Activated naive CD4-positive, alpha-beta T cell treated with anti-CD3 and anti-CD28 coated beads, Interleukin-2, amount 10 ng/mL, durations not matched to agents 7 days and 5 days (primary cell): ENCODE measurements around the gene MEGF6.

Source experiments
- CTCF ChIA-PET: fragments of 350-600 bp; sonication (Branson Sonifier 250); formaldehyde crosslinking; loops from one replicate; lab custom pipeline; 2021; ENCODE audit warnings: antibody characterized with exemption; lab: Charles Lee
- DNase-seq: peaks from one replicate; pipeline ENCODE4 v3.0.0-alpha.2; 2020
- H3K27ac Mint-ChIP-seq: one replicate; pipeline ENCODE4 v1.8.0; 2021; ENCODE audit warnings: mild to moderate bottlenecking, moderate library complexity, mixed read lengths
- H3K27me3 Mint-ChIP-seq: one replicate; pipeline ENCODE4 v1.8.0; 2021; ENCODE audit warnings: mild to moderate bottlenecking, mixed read lengths
- H3K36me3 Mint-ChIP-seq: one replicate; pipeline ENCODE4 v1.8.0; 2021; ENCODE audit warnings: mixed read lengths
- H3K4me1 Mint-ChIP-seq: one replicate; pipeline ENCODE4 v1.8.0; 2021; ENCODE audit warnings: mixed read lengths
- H3K4me3 Mint-ChIP-seq: one replicate; pipeline ENCODE4 v1.8.0; 2021; ENCODE audit warnings: mild to moderate bottlenecking, moderate library complexity, mixed read lengths
- H3K9me3 Mint-ChIP-seq: one replicate; pipeline ENCODE4 v1.8.0; 2021; ENCODE audit warnings: mixed read lengths

MEGF6 gene

DNA sequence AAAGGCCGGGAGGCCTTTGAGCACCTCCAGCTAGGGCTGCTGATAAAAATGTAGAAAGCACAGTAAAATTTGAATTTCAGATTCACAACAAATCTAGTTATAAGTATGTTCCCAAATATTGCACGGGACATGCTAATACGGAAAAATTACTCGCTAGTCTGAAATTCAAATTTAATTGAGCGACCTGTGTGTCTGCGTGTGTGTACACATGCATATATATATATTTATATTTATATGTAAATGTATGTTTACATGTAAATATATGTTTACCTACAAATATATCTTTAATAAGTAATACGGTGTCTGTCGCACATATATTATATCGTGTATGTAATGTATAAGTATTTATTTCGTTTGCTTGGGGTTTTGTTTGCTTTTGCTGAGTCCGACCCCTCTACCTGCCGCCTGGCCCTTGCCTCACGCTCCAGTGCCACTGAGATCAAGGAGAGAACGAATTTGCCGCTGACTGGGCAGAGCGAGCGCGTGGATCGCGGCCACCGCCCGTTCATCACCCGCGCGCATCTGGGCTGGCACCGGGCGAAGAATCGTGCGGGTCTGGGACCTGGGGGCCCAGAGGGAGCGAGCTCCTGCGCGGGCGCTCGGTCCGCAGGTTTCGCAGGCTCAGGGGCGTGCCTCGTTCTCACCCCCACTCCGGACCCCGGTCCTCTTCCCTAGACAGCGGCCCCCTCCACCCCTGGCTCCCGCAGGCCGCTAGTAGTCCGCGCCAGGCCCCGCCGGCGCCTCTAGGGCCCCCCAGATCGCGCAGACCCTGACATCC is 39.1 kb upstream of the MEGF6 start:
- H3K27me3 Mint-ChIP-seq, result peaks cover 54% of the 10 kb centered on the region
- DNase-seq, result no peak
- peak overlapping the region; percentile 79 for H3K4me3 Mint-ChIP-seq
- H3K4me1 Mint-ChIP-seq, result peaks cover 28% of the 10 kb centered on the region
- CTCF ChIA-PET, result no interaction called here
- H3K27ac Mint-ChIP-seq, result no peak overlapping the region
- H3K9me3 Mint-ChIP-seq, result no peaks in the 10 kb centered on the region
- H3K36me3 Mint-ChIP-seq, result peaks cover 14% of the 10 kb centered on the region

GRCh38 chr1:3649342-3650247 is 38.3 kb upstream of the MEGF6 start, which contains the start of gene WRAP73:
WRAP73 (minus strand) TSS chr1:3650103; CDS start chr1:3649999, 104 bp downstream.
- peaks cover 28% of the 10 kb centered on the region for H3K4me1 Mint-ChIP-seq
- peaks cover 46% of the 10 kb centered on the region for H3K27me3 Mint-ChIP-seq
- DNase-seq, result peak; percentile 93
- CTCF ChIA-PET, result no interaction called here
- no peaks in the 10 kb centered on the region for H3K9me3 Mint-ChIP-seq
- H3K27ac Mint-ChIP-seq, result peak within 1 kb of the TSS; percentile 73
- H3K4me3 Mint-ChIP-seq, result peak within 1 kb of the TSS; percentile 79
- peaks cover 19% of the 10 kb centered on the region for H3K36me3 Mint-ChIP-seq

DNA sequence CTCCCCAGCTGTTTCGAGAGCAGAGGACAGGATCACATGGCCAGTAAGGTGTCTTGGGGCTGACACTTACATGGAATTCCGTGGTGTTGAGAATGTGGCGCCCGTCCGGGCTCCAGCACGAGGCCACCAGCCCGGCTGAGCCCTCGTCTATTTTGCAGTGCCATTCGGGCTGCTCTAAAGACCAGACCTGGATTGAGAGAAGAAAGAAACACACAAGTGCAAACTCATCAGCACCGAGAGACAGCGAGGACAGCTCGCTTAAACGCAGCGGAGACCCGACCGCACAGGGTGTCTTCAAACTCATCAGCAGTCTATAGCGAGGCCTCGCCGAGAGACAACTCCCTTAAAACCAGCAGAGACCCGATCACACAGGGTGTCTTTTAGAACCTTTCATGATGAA is 35.3 kb upstream of the MEGF6 start:
- H3K4me3 Mint-ChIP-seq, result no peak overlapping the region
- CTCF ChIA-PET, result no interaction called here
- peaks cover 26% of the 10 kb centered on the region for H3K36me3 Mint-ChIP-seq
- DNase-seq, result no peak
- H3K27me3 Mint-ChIP-seq, result peaks cover 18% of the 10 kb centered on the region
- H3K4me1 Mint-ChIP-seq, result peaks cover 28% of the 10 kb centered on the region
- H3K27ac Mint-ChIP-seq, result no peak overlapping the region
- no peaks in the 10 kb centered on the region for H3K9me3 Mint-ChIP-seq

DNA sequence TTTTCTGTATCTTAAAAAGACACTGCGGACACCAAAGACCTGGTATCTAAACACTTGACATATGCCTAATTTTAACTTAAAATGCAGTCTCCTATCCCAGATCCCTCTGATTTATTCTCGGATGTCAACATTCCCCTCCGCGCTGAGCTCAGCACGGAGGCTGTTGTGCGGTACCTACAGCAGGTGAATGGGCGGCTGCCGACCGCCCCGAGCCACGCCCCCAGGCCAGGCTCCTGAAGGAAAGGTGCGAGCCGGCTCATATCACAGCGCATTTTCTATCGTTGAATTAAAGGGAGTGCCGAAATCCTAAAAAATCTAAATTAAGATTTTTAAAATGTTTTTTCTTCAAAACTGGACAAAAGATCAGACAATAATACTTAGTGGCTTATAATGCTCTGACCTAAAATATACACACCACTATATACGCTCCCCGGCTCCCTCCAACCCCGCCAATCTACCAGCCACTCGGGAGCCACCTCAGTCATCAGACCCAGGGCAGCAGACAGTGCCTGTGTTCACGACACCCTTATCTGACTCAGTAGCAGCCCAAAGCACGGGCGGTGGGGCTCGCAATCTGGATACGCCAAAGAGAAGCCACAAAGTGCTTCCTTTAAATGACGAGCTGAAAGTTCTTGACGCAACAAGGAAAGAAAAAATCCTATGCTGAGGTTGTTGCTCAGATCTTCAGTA is 34.5 kb upstream of the MEGF6 start:
- H3K4me1 Mint-ChIP-seq, result peaks cover 24% of the 10 kb centered on the region
- CTCF ChIA-PET, result no interaction called here
- no peak overlapping the region for H3K4me3 Mint-ChIP-seq
- peaks cover 10% of the 10 kb centered on the region for H3K27me3 Mint-ChIP-seq
- DNase-seq, result no peak
- H3K36me3 Mint-ChIP-seq, result peaks cover 26% of the 10 kb centered on the region
- H3K27ac Mint-ChIP-seq, result no peak overlapping the region
- H3K9me3 Mint-ChIP-seq, result no peaks in the 10 kb centered on the region

DNA sequence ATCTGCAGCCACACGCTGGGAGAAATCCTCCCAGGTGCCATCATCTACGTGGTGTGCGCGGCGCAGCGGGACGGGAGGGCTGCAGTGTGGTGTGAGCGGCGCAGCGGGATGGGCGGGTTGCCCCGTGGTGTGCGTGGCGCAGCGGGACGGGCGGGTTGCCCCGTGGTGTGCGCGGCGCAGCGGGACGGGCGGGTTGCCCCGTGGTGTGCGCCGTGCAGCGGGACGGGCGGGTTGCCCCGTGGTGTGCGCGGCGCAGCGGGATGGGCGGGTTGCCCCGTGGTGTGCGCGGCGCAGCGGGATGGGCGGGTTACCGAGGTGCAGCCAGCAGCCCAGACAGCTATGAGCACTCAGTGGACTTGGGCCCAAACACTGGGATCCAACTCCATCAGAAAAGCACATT is 33.9 kb upstream of the MEGF6 start:
- H3K9me3 Mint-ChIP-seq, result no peaks in the 10 kb centered on the region
- no peak overlapping the region for H3K4me3 Mint-ChIP-seq
- H3K27ac Mint-ChIP-seq, result no peak overlapping the region
- H3K27me3 Mint-ChIP-seq, result peaks cover 5% of the 10 kb centered on the region
- H3K36me3 Mint-ChIP-seq, result peaks cover 26% of the 10 kb centered on the region
- no peak for DNase-seq
- CTCF ChIA-PET, result no interaction called here
- H3K4me1 Mint-ChIP-seq, result peaks cover 22% of the 10 kb centered on the region

- Mint-ChIP-seq H3K4me3 (no peak overlapping the region), H3K9me3 (no peaks in the 10 kb centered on the region), H3K27me3 (no peaks in the 10 kb centered on the region), H3K36me3 (peaks cover 26% of the 10 kb centered on the region), H3K27ac (no peak overlapping the region), H3K4me1 (peaks cover 18% of the 10 kb centered on the region)
- CTCF ChIA-PET, result no interaction called here
- DNase-seq, result no peak
Observed at GRCh38 chr1:3644273-3644672, 33.0 kb upstream of the MEGF6 start.

GRCh38 chr1:3642919-3643675 is 31.8 kb upstream of the MEGF6 start:
- peak; percentile 14 for DNase-seq
- CTCF ChIA-PET, result no interaction called here
- peaks cover 7% of the 10 kb centered on the region for H3K4me1 Mint-ChIP-seq
- H3K27me3 Mint-ChIP-seq, result no peaks in the 10 kb centered on the region
- no peaks in the 10 kb centered on the region for H3K9me3 Mint-ChIP-seq
- no peak overlapping the region for H3K4me3 Mint-ChIP-seq
- H3K27ac Mint-ChIP-seq, result no peak overlapping the region
- peaks cover 27% of the 10 kb centered on the region for H3K36me3 Mint-ChIP-seq

DNA sequence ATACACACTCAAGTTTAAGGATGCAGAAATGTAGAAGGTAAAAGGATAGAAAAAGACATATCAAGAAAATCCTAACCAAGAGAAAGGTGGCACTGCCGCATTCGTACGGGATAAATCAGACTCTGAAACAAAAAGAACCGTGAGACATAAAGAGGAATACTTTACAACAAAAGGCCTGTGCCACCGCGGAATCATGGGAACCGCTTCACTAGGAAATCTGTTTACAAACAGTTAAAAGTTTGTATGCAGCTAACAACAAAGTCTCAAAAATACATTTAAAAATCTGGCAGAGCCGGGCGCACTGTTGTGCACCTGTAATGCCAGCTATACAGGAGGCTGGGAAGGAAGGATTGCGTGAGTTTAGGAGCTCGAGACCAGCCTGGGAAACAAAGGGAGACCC is 30.5 kb upstream of the MEGF6 start:
- H3K4me1 Mint-ChIP-seq, result no peaks in the 10 kb centered on the region
- no peak overlapping the region for H3K27ac Mint-ChIP-seq
- H3K9me3 Mint-ChIP-seq, result no peaks in the 10 kb centered on the region
- H3K36me3 Mint-ChIP-seq, result peaks cover 24% of the 10 kb centered on the region
- no peaks in the 10 kb centered on the region for H3K27me3 Mint-ChIP-seq
- CTCF ChIA-PET, result interaction anchor here (1.6 kb wide), 1 partner anchor 151 kb away, joined by 3 read pairs; no protein-coding TSS in a partner anchor
- DNase-seq, result no peak
- H3K4me3 Mint-ChIP-seq, result no peak overlapping the region

- Mint-ChIP-seq H3K27me3 (no peaks in the 10 kb centered on the region), H3K36me3 (peaks cover 24% of the 10 kb centered on the region), H3K27ac (no peak overlapping the region), H3K4me1 (no peaks in the 10 kb centered on the region), H3K4me3 (no peak overlapping the region), H3K9me3 (no peaks in the 10 kb centered on the region)
- no peak for DNase-seq
- CTCF ChIA-PET, result interaction anchor here (1.6 kb wide), 1 partner anchor 151 kb away, joined by 3 read pairs; no protein-coding TSS in a partner anchor
Observed at GRCh38 chr1:3641046-3641760, 29.9 kb upstream of the MEGF6 start.

GRCh38 chr1:3640121-3640837 is 29.0 kb upstream of the MEGF6 start:
- no peaks in the 10 kb centered on the region for H3K4me1 Mint-ChIP-seq
- H3K36me3 Mint-ChIP-seq, result peaks cover 20% of the 10 kb centered on the region
- H3K9me3 Mint-ChIP-seq, result no peaks in the 10 kb centered on the region
- H3K4me3 Mint-ChIP-seq, result no peak overlapping the region
- no peaks in the 10 kb centered on the region for H3K27me3 Mint-ChIP-seq
- CTCF ChIA-PET, result no interaction called here
- H3K27ac Mint-ChIP-seq, result peak overlapping the region; percentile 11
- no peak for DNase-seq

GRCh38 chr1:3639397-3639911 is 28.1 kb upstream of the MEGF6 start:
- Mint-ChIP-seq H3K4me1 (no peaks in the 10 kb centered on the region), H3K27me3 (no peaks in the 10 kb centered on the region), H3K9me3 (no peaks in the 10 kb centered on the region), H3K36me3 (peaks cover 17% of the 10 kb centered on the region), H3K27ac (no peak overlapping the region), H3K4me3 (no peak overlapping the region)
- DNase-seq, result no peak
- CTCF ChIA-PET, result no interaction called here

GRCh38 chr1:3638676-3639075 is 27.4 kb upstream of the MEGF6 start:
- Mint-ChIP-seq H3K9me3 (no peaks in the 10 kb centered on the region), H3K4me1 (no peaks in the 10 kb centered on the region), H3K36me3 (peaks cover 21% of the 10 kb centered on the region), H3K27me3 (no peaks in the 10 kb centered on the region), H3K27ac (no peak overlapping the region), H3K4me3 (no peak overlapping the region)
- DNase-seq, result no peak
- CTCF ChIA-PET, result no interaction called here
